Upper lobe of right lung (tissue), 1 donor: Measurements from ENCODE around the gene COX10. TPM values are rescaled to one million over a fixed set of nuclear protein-coding genes. Genes with fewer than 3 reads are reported as not detected.
A peak's percentile ranks its signal among the peaks of the same experiment; 100 is the strongest.

Source experiments
- ATAC-seq: fragments of 200-7000 bp; cut with Tn5 transposase; one replicate; pipeline ENCODE4 v1.9.1; 2020; ENCODE audit warnings: mild to moderate bottlenecking, moderate library complexity
- DNase-seq: peaks from one replicate; pipeline ENCODE4 v3.0.0-alpha.2; 2020
- H3K27ac ChIP-seq: fragments of 200-600 bp; one replicate; pipeline ENCODE4 v1.8.0; 2022
- H3K27me3 ChIP-seq: fragments of 200-600 bp; one replicate; pipeline ENCODE4 v1.8.0; 2022; ENCODE audit warnings: mild to moderate bottlenecking
- H3K36me3 ChIP-seq: fragments of 200-600 bp; one replicate; pipeline ENCODE4 v1.8.0; 2022
- H3K4me1 ChIP-seq: fragments of 200-600 bp; one replicate; pipeline ENCODE4 v1.8.0; 2022
- H3K4me3 ChIP-seq: fragments of 200-600 bp; one replicate; pipeline ENCODE4 v1.8.0; 2022; ENCODE audit warnings: mild to moderate bottlenecking
- H3K9me3 ChIP-seq: fragments of 200-600 bp; one replicate; pipeline ENCODE4 v1.8.0; 2022
- intact Hi-C: fragments of 100-400 bp; cut with DNase I; formaldehyde crosslinking; loops from one replicate; pipeline ENCODE4 v1.11.0; 2022
- total RNA-seq: library from RNA; stranded (reverse); fragmentation: NEBNext Ultra II Directional; extraction: Animal tissue kit (Norgen Biotek cat#: 25700); gene quantifications from one replicate; pipeline ENCODE4 v1.2.1, GENCODE V29; 2021
- TF ChIP-seq, protein P1 (sequence below): fragments of 200-600 bp; IDR thresholded peaks from one replicate; pipeline ENCODE4 v1.8.0; 2022; ENCODE audit warnings: antibody characterized with exemption
- donor health status: DM: no; HTN: yes; CAD: no; lungs with severe emphysema.

COX10 gene
- total RNA-seq, 1 donor from 2014 or later, result 13.5 TPM

DNA sequence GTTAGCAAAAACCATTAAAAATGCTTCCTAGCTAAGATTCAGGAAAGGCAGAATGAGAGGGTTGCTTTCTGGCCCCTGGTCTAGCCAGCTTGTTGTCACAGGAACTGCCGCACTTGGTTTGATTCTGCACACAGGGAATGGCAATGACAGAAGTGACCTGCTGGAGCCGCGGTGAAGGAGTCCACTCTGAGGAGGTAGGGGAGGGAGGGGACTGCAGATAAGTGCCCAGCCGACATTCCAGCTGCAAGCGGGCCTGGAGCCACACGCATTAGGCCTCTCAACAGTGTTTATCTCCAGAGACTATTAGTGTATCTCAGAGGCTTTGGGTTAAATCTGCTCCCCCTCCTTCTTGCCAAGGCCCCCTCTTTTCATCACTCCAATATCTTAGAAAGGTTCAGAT, 128.7 kb downstream of the COX10 start:
- TF ChIP-seq, protein P1, sequence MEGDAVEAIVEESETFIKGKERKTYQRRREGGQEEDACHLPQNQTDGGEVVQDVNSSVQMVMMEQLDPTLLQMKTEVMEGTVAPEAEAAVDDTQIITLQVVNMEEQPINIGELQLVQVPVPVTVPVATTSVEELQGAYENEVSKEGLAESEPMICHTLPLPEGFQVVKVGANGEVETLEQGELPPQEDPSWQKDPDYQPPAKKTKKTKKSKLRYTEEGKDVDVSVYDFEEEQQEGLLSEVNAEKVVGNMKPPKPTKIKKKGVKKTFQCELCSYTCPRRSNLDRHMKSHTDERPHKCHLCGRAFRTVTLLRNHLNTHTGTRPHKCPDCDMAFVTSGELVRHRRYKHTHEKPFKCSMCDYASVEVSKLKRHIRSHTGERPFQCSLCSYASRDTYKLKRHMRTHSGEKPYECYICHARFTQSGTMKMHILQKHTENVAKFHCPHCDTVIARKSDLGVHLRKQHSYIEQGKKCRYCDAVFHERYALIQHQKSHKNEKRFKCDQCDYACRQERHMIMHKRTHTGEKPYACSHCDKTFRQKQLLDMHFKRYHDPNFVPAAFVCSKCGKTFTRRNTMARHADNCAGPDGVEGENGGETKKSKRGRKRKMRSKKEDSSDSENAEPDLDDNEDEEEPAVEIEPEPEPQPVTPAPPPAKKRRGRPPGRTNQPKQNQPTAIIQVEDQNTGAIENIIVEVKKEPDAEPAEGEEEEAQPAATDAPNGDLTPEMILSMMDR, result no peak
- DNase-seq (peak; percentile 82), ATAC-seq (peak; percentile 93)
- peak overlapping the region; percentile 68 for H3K27ac ChIP-seq
- peaks cover 26% of the 10 kb centered on the region for H3K4me1 ChIP-seq
- H3K36me3 ChIP-seq, result no peaks in the 10 kb centered on the region
- H3K9me3 ChIP-seq, result no peaks in the 10 kb centered on the region
- H3K4me3 ChIP-seq, result no peak overlapping the region
- no peaks in the 10 kb centered on the region for H3K27me3 ChIP-seq
- intact Hi-C loops, result no loop called here

DNA sequence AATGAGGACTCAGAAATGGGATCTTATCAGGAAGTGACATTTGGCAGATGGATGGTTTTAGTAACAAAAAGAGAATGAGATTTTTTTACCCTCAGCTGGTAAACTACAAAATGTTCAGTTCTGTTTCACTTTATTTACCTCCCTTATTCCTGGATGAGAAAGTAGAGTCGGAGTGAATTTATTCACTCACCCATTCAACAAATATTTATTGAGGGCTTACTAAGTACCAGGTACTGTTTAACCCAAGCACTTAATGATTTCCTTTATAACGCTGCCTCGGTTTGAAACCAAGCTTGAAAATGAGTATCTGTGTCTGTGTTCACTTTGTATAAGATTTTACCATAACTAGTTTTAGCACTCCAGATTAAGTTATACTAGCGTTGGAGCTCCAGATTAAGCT, 129.3 kb downstream of the COX10 start:
- Histone ChIP-seq H3K4me1 (peaks cover 26% of the 10 kb centered on the region), H3K27ac (peak overlapping the region; percentile 68), H3K4me3 (no peak overlapping the region), H3K9me3 (no peaks in the 10 kb centered on the region), H3K27me3 (no peaks in the 10 kb centered on the region), H3K36me3 (no peaks in the 10 kb centered on the region)
- ATAC-seq (no peak), DNase-seq (no peak)
- TF ChIP-seq, protein P1, result no peak
- intact Hi-C loops, result no loop called here

DNA sequence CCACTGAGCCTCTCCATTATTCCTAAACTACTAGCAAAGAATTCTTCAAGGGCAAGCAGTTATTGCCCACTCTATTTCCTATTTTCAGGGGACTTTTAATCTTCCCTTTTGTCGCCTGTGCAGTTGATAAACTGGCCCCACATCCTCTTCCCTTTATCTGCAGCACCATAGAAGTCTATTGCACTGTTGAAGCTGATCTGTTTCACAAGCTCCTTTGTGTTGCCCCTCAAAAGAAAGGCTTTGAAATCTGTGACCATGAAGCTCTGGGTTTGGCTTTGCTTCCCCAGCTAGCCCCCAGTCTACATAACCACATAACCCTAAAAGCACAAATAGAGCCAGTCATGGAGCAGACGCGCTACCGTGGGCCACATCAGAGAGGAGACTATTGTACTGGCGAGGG, 130.3 kb downstream of the COX10 start:
- no peak overlapping the region for H3K4me3 ChIP-seq
- H3K36me3 ChIP-seq, result no peaks in the 10 kb centered on the region
- TF ChIP-seq, protein P1, result no peak
- no peaks in the 10 kb centered on the region for H3K27me3 ChIP-seq
- H3K4me1 ChIP-seq, result peaks cover 26% of the 10 kb centered on the region
- intact Hi-C loops, result no loop called here
- no peaks in the 10 kb centered on the region for H3K9me3 ChIP-seq
- H3K27ac ChIP-seq, result no peak overlapping the region
- DNase-seq, result no peak
- no peak for ATAC-seq

DNA sequence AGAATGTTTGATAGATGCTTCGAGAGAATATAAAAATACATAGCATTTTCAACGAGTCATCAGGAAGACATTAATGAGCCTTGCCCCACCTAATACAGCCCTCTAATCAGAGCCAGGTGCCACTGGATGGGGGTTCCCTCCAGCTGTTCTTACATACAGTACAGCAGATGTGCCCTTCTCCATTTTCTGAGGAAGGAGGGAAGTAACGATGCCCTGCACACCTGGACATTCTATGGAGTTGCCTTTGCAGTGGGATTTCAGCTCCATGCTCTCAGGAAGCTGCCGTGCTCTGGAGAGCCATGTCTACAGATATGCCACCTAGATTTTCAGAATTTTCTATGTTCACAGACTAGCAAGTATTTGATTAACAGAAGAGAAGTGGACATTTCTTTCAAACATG, 131.1 kb downstream of the COX10 start:
- Histone ChIP-seq H3K36me3 (no peaks in the 10 kb centered on the region), H3K4me3 (no peak overlapping the region), H3K27me3 (no peaks in the 10 kb centered on the region), H3K27ac (no peak overlapping the region), H3K9me3 (no peaks in the 10 kb centered on the region), H3K4me1 (peaks cover 26% of the 10 kb centered on the region)
- DNase-seq, result no peak
- intact Hi-C loops, result no loop called here
- TF ChIP-seq, protein P1, result no peak
- no peak for ATAC-seq

DNA sequence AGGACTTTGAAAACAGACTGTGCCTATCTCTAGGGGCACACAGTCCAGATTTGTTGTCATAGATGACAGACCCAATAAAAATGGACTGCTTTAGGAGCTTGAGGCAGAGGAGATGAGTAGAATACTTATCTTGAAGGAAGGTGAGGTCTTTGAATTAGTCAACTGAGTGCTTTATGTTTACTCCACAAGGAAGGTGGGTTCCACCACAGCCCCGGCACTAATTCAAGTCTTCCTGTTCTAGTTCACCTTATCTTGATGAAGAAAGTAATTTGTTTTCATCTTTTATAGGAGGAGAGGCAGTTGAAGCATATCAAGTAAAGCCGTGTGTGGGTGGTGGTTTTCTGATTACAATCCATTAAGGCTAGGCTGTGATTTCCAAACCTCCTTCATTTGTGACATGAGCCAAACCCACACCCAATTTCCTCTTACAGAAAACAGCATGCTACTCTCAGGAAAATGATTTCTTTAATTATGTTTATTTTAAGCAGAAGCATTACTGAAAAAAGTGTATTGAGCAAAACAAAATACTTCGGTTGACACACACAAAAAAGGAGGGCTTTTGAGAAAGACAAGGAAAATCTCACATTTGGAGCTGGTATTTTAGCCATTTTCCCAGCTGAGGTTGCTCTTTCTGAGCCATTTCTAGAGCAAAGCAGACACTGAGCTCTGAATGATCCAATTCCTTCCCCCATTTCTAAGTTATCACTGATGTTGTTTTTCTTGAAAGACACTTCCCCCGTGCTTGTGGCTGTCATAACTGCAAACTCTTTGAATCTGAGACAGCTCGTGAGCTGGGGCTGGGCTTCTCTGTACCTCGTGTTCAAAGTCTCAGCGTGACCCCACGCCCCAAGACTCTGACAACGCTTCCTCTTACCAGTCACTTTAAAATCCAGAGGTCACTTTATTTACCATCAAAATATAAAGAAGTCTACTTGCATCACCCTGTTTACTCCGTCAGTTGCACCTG, 132.0 kb downstream of the COX10 start:
- intact Hi-C loops, result no loop called here
- H3K4me1 ChIP-seq, result peaks cover 28% of the 10 kb centered on the region
- no peak overlapping the region for H3K4me3 ChIP-seq
- H3K27me3 ChIP-seq, result no peaks in the 10 kb centered on the region
- H3K27ac ChIP-seq, result peak overlapping the region; percentile 24
- DNase-seq, result no peak
- no peaks in the 10 kb centered on the region for H3K36me3 ChIP-seq
- ATAC-seq, result peak; percentile 36
- no peaks in the 10 kb centered on the region for H3K9me3 ChIP-seq
- TF ChIP-seq, protein P1, result no peak
